T-cell (primary cell): Measurements from ENCODE around the gene ATP8B2. TPM values are rescaled to one million over a fixed set of nuclear protein-coding genes. Genes with fewer than 3 reads are reported as not detected.
"Not testable (repeated sequence)": the region's sequence is repeated elsewhere in the genome, so short reads cannot be mapped to it uniquely, and the experiment has no call there.

Source experiments
- ATAC-seq, 4 experiments: fragments of 200-7000 bp in 3 of 4; fragments of 150-1000 bp in 1 of 4; cut with Tn5 transposase; replicated peaks in 1 of 4; 1 replicate in 3 of 4; 2 replicates in 1 of 4; pipeline ENCODE4 v1.10.0; 2021; ENCODE audit warnings: moderate library complexity in 3 of 4, mild to moderate bottlenecking in 2 of 4, moderate number of reproducible peaks in 1 of 4
- CTCF ChIA-PET, 2 donors: fragments of 300-600 bp; sonication (Branson Sonifier 250); formaldehyde crosslinking; loops; one replicate each; lab custom pipeline; 2022; ENCODE audit warnings: antibody characterized with exemption in 2 of 2; lab: Charles Lee
- POLR2A ChIA-PET, 2 donors: fragments of 300-600 bp; sonication (Branson Sonifier 250); formaldehyde crosslinking; loops; one replicate each; lab custom pipeline; 2022; ENCODE audit warnings: antibody characterized with exemption in 2 of 2; lab: Charles Lee
- DNase-seq, 35 experiments: peaks; one replicate each; pipeline versions ENCODE4 v3.0.0 to v3.0.0-alpha.2; 2013 to 2023
- H3K27ac ChIP-seq: one replicate; pipeline ENCODE4 v1.5.1; 2013; ENCODE audit warnings: low read length
- H3K27me3 ChIP-seq, 2 experiments: replicated peaks in 1 of 2; 1 replicate in 1 of 2; 2 replicates in 1 of 2; pipeline versions ENCODE4 v1.6.1 to v1.7.0; 2013; ENCODE audit warnings: low read length in 1 of 2, mixed read lengths in 1 of 2; ENCODE audit not compliant: control insufficient read depth in 2 of 2, insufficient read depth in 2 of 2; ENCODE audit errors: extremely low read depth in 1 of 2
- H3K36me3 ChIP-seq, 2 donors: 1 replicate in 1 of 2; 2 replicates in 1 of 2; pipeline versions ENCODE4 v1.6.1 to v1.7.0; 2013; ENCODE audit warnings: low read length in 1 of 2; ENCODE audit not compliant: control insufficient read depth in 2 of 2, insufficient read depth in 1 of 2; ENCODE audit errors: extremely low read depth in 1 of 2
- H3K4me1 ChIP-seq, 2 experiments: 1 replicate in 1 of 2; 2 replicates in 1 of 2; pipeline versions ENCODE4 v1.6.1 to v1.7.0; 2013; ENCODE audit warnings: low read length in 2 of 2, mixed read lengths in 1 of 2; ENCODE audit not compliant: insufficient read depth in 2 of 2, control insufficient read depth in 1 of 2; ENCODE audit errors: extremely low read depth in 1 of 2
- H3K4me3 ChIP-seq, 2 donors: 1 replicate in 1 of 2; 2 replicates in 1 of 2; pipeline versions ENCODE4 v1.5.1 to v1.7.0; 2013; ENCODE audit warnings: mild to moderate bottlenecking in 2 of 2, low read length in 1 of 2, moderate library complexity in 1 of 2; ENCODE audit not compliant: control insufficient read depth in 1 of 2; ENCODE audit errors: extremely low read depth in 1 of 2
- H3K9me3 ChIP-seq: 2 replicates; pipeline ENCODE4 v1.7.0; 2013
- H3K27ac Mint-ChIP-seq, 2 donors: one replicate each; pipeline ENCODE4 v1.8.0; 2020 to 2021; ENCODE audit warnings: mild to moderate bottlenecking in 2 of 2, mixed read lengths in 2 of 2
- H3K27me3 Mint-ChIP-seq, 2 donors: one replicate each; pipeline ENCODE4 v1.8.0; 2021 to 2022; ENCODE audit warnings: mixed read lengths in 2 of 2
- H3K36me3 Mint-ChIP-seq: one replicate; pipeline ENCODE4 v1.8.0; 2021; ENCODE audit warnings: mixed read lengths
- H3K4me1 Mint-ChIP-seq, 3 donors: one replicate each; pipeline ENCODE4 v1.8.0; 2020 to 2022; ENCODE audit warnings: mixed read lengths in 3 of 3, mild to moderate bottlenecking in 1 of 3
- H3K4me3 Mint-ChIP-seq, 3 donors: one replicate each; pipeline ENCODE4 v1.8.0; 2020 to 2022; ENCODE audit warnings: mild to moderate bottlenecking in 3 of 3, mixed read lengths in 3 of 3, moderate library complexity in 3 of 3
- H3K9me3 Mint-ChIP-seq, 3 donors: one replicate each; pipeline ENCODE4 v1.8.0; 2020 to 2022; ENCODE audit warnings: mixed read lengths in 3 of 3
- WGBS: methylation state at CpG from one replicate; pipeline ENCODE4 v1.1.5; 2013; ENCODE audit warnings: missing lambda C conversion rate; ENCODE audit not compliant: insufficient coverage; 5-methylcytosine and 5-hydroxymethylcytosine counted together
- total RNA-seq, 35 experiments: library from RNA in 6 of 35; stranded (reverse) in 6 of 35; fragments of 120-200 nt in 1 of 35; gene quantifications; one replicate each; pipeline versions ENCODE4 v1.2.1 to v1.2.4 and lab custom pipeline; 2013 to 2026

The ATP8B2 gene
- total RNA-seq, 5 donors from 2014 or later (not counting 1 experiment from before 2014, with no cell fraction given) = 142 to 172 (median 149) TPM

- H3K27me3 Mint-ChIP-seq, H3K9me3 ChIP-seq, ATAC-seq, H3K36me3 ChIP-seq, DNase-seq, H3K27ac Mint-ChIP-seq, H3K4me3 ChIP-seq, H3K4me3 Mint-ChIP-seq, CTCF ChIA-PET, H3K36me3 Mint-ChIP-seq, H3K27ac ChIP-seq: not testable (repeated sequence)
- H3K9me3 Mint-ChIP-seq = peaks cover 3 to 12% (median 4%) of the 10 kb centered on the region in 3 donors
- peaks cover 2 to 18% of the 10 kb centered on the region in 2 experiments for H3K4me1 ChIP-seq
- POLR2A ChIA-PET = interaction anchor here in 1 of 2 donors (0.6 kb wide), 1 partner anchor 49 kb away, joined by 7 read pairs; no protein-coding TSS in a partner anchor
- H3K27me3 ChIP-seq = peaks cover 0 to 14% of the 10 kb centered on the region in 2 experiments
- H3K4me1 Mint-ChIP-seq = peaks cover 12 to 17% (median 15%) of the 10 kb centered on the region in 3 donors
Observed at GRCh38 chr1:154321609-154321934, 3.8 kb upstream of the ATP8B2 start.

- ATAC-seq = no peak
- ChIA-PET CTCF (interaction anchor here (0.5 to 5.5 kb wide), 4 partner anchors 10 to 35 kb away, joined by 3 to 87 read pairs (median 10); no protein-coding TSS in a partner anchor), POLR2A (interaction anchor here in 1 of 2 donors (0.5 kb wide), 1 partner anchor 1510 kb away, joined by 3 read pairs; no protein-coding TSS in a partner anchor)
- Histone ChIP-seq H3K4me1 (peaks cover 13 to 36% of the 10 kb centered on the region in 2 experiments), H3K27ac (no peak overlapping the region), H3K27me3 (peaks cover 0 to 14% of the 10 kb centered on the region in 2 experiments), H3K4me3 (no peak overlapping the region), H3K36me3 (no peaks in the 10 kb centered on the region), H3K9me3 (no peaks in the 10 kb centered on the region)
- H3K9me3 Mint-ChIP-seq = no peaks in the 10 kb centered on the region
- WGBS = 90% methylated on average over 6 of the region's 7 CpGs
- H3K27ac Mint-ChIP-seq = no peak overlapping the region
- no peaks in the 10 kb centered on the region for H3K36me3 Mint-ChIP-seq
- DNase-seq = no peak
- peaks cover 0 to 2% of the 10 kb centered on the region in 2 donors for H3K27me3 Mint-ChIP-seq
- H3K4me3 Mint-ChIP-seq = peak overlapping the region in 1 of 3 donors; percentile 6
- peaks cover 30 to 34% (median 33%) of the 10 kb centered on the region in 3 donors for H3K4me1 Mint-ChIP-seq
Observed at GRCh38 chr1:154323493-154323892, 1.8 kb upstream of the ATP8B2 start.

- ChIA-PET CTCF (interaction anchor here (0.7 to 5.5 kb wide), 5 partner anchors 9 to 28 kb away, joined by 3 to 87 read pairs (median 8); no protein-coding TSS in a partner anchor), POLR2A (interaction anchor here in 1 of 2 donors (0.6 kb wide), 2 partner anchors 57 to 142 kb away, joined by 4 to 5 read pairs; no protein-coding TSS in a partner anchor)
- Histone ChIP-seq H3K36me3 (no peaks in the 10 kb centered on the region), H3K4me1 (peaks cover 14 to 42% of the 10 kb centered on the region in 2 experiments), H3K4me3 (no peak overlapping the region), H3K27ac (peak overlapping the region; percentile 82), H3K27me3 (peaks cover 0 to 14% of the 10 kb centered on the region in 2 experiments), H3K9me3 (no peaks in the 10 kb centered on the region)
- Mint-ChIP-seq H3K36me3 (no peaks in the 10 kb centered on the region), H3K4me1 (peaks cover 33 to 37% (median 36%) of the 10 kb centered on the region in 3 donors), H3K27ac (peak overlapping the region; percentile 85 to 95), H3K27me3 (peaks cover 0 to 2% of the 10 kb centered on the region in 2 donors), H3K9me3 (no peaks in the 10 kb centered on the region), H3K4me3 (peak overlapping the region; percentile 90 to 94 (median 90))
- no peak for ATAC-seq
- DNase-seq = no peak
- 75% methylated on average over 1 of the region's 2 CpGs for whole genome bisulfite sequencing
Observed at GRCh38 chr1:154324241-154324640, 1.1 kb upstream of the ATP8B2 start.

GRCh38 chr1:154325583-154326545 lies 539 bp downstream of the ATP8B2 start:
- peaks cover 0 to 14% of the 10 kb centered on the region in 2 experiments for H3K27me3 ChIP-seq
- peaks cover 0 to 2% of the 10 kb centered on the region in 2 donors for H3K27me3 Mint-ChIP-seq
- H3K27ac ChIP-seq = peak overlapping the region; percentile 82
- ChIA-PET POLR2A (interaction anchor here (0.9 to 1.0 kb wide), 3 partner anchors 9 to 107 kb away, joined by 4 to 10 read pairs (median 6); no protein-coding TSS in a partner anchor), CTCF (interaction anchor here (0.6 to 5.5 kb wide), 11 partner anchors 9 to 916 kb away, joined by 3 to 87 read pairs (median 3); partner anchors contain the start of gene HAX1 (in 1 of the 2))
- 2% methylated on average over 56 of the region's 63 CpGs for WGBS
- peak overlapping the region; percentile 91 to 94 (median 94) for H3K4me3 Mint-ChIP-seq
- peak overlapping the region; percentile 70 to 82 for H3K4me3 ChIP-seq
- H3K36me3 Mint-ChIP-seq = peaks cover 8% of the 10 kb centered on the region
- no peaks in the 10 kb centered on the region for H3K9me3 ChIP-seq
- peaks cover 30 to 58% of the 10 kb centered on the region in 2 experiments for H3K4me1 ChIP-seq
- peak in 10 of 35 experiments; percentile 11 to 63 (median 34) for DNase-seq
- peak overlapping the region; percentile 89 to 95 for H3K27ac Mint-ChIP-seq
- H3K36me3 ChIP-seq = peaks cover 4 to 7% of the 10 kb centered on the region in 2 donors
- no peaks in the 10 kb centered on the region for H3K9me3 Mint-ChIP-seq
- peaks cover 49 to 54% (median 53%) of the 10 kb centered on the region in 3 donors for H3K4me1 Mint-ChIP-seq
- peak in 2 of 4 experiments; percentile 9 for ATAC-seq

- Histone ChIP-seq H3K27me3 (peaks cover 0 to 14% of the 10 kb centered on the region in 2 experiments), H3K27ac (peak overlapping the region; percentile 82), H3K9me3 (no peaks in the 10 kb centered on the region), H3K4me1 (peaks cover 34 to 67% of the 10 kb centered on the region in 2 experiments), H3K4me3 (peak overlapping the region; percentile 70 to 82), H3K36me3 (peaks cover 4 to 15% of the 10 kb centered on the region in 2 donors)
- Mint-ChIP-seq H3K4me1 (peaks cover 58 to 62% (median 58%) of the 10 kb centered on the region in 3 donors), H3K27ac (peak overlapping the region; percentile 89 to 95), H3K36me3 (peaks cover 16% of the 10 kb centered on the region), H3K4me3 (peak overlapping the region; percentile 91 to 94 (median 94)), H3K27me3 (peaks cover 0 to 2% of the 10 kb centered on the region in 2 donors), H3K9me3 (no peaks in the 10 kb centered on the region)
- DNase-seq = peak in 1 of 35 experiments; percentile 36
- ATAC-seq = no peak
- WGBS = 93% methylated on average over 3 of the region's 6 CpGs
- CTCF ChIA-PET = interaction anchor here (0.6 to 5.5 kb wide), 9 partner anchors 8 to 141 kb away, joined by 3 to 87 read pairs (median 4); partner anchors contain the start of gene HAX1 (in 1 of the 2)
- POLR2A ChIA-PET = interaction anchor here (0.6 to 1.0 kb wide), 4 partner anchors 8 to 227 kb away, joined by 3 to 6 read pairs (median 4); no protein-coding TSS in a partner anchor
Observed at GRCh38 chr1:154326546-154327465, 1.5 kb downstream of the ATP8B2 start.
